Measurements from ENCODE around the gene ANKS6. TPM values are rescaled to one million over a fixed set of nuclear protein-coding genes. Genes with fewer than 3 reads are reported as not detected.
A peak's percentile ranks its signal among the peaks of the same experiment; 100 is the strongest.

Gene ANKS6
- polyA plus RNA-seq (2013, experiment 1 of 2) = 34.5 TPM
- polyA plus RNA-seq (2013, experiment 2 of 2) = 36.6 TPM

GRCh38 chr9:98796364-98797101, at the start of gene ANKS6:
ANKS6 (minus strand) TSS chr9:98796555; CDS start chr9:98796491, 64 bp downstream.
- peak within 1 kb of the TSS; percentile 92 for H3K56ac ChIP-seq (ENCODE audit: low read length)
- H3K9ac ChIP-seq (ENCODE audit: low read length) = peak within 1 kb of the TSS; percentile 85
- H3K27ac ChIP-seq (ENCODE audit: low read depth, low read length) = no peak within 1 kb of the TSS
- H2BK120ac ChIP-seq (ENCODE audit: low read depth, low read length) = no peak within 1 kb of the TSS
- H2BK5ac ChIP-seq (ENCODE audit: low read length) = no peak within 1 kb of the TSS
- WGBS (ENCODE audit: extremely low coverage, insufficient coverage, low lambda C conversion rate) = no CpG with 5 or more reads among the region's 86 CpGs
- H3K4me3 ChIP-seq (ENCODE audit: low read length) = peak within 1 kb of the TSS; percentile 45
- H3K4me2 ChIP-seq (ENCODE audit: low read length) = peak within 1 kb of the TSS; percentile 79
- H3K18ac ChIP-seq (ENCODE audit: low read length) = peak within 1 kb of the TSS; percentile 96
- H3K23ac ChIP-seq (ENCODE audit: low read length) = peak within 1 kb of the TSS; percentile 10
- peak within 1 kb of the TSS; percentile 27 for H2BK15ac ChIP-seq (replicated peaks; ENCODE audit: low read depth)
- H3K4me1 ChIP-seq (ENCODE audit: control insufficient read depth, low read depth, low read length) = peaks cover 17% of the 10 kb centered on the region
- H4K5ac ChIP-seq (ENCODE audit: low read length) = no peak within 1 kb of the TSS
- DNase-seq = peak; percentile 84
- peaks cover 13% of the 10 kb centered on the region for H3K79me2 ChIP-seq (ENCODE audit: control insufficient read depth, insufficient read depth, low read length)
- H3K27me3 ChIP-seq (ENCODE audit: insufficient read depth, low read length, poor library complexity) = no peaks in the 10 kb centered on the region
- peak within 1 kb of the TSS; percentile 30 for H4K8ac ChIP-seq (ENCODE audit: low read depth, low read length)
- peak within 1 kb of the TSS; percentile 49 for H3K4ac ChIP-seq (ENCODE audit: low read depth, low read length)
- H3K79me1 ChIP-seq (ENCODE audit: low read length) = peaks cover 13% of the 10 kb centered on the region
- no peak within 1 kb of the TSS for H2AK5ac ChIP-seq (ENCODE audit: low read length)
- H3K36me3 ChIP-seq (ENCODE audit: control insufficient read depth, insufficient read depth, low read length) = no peaks in the 10 kb centered on the region

DNA sequence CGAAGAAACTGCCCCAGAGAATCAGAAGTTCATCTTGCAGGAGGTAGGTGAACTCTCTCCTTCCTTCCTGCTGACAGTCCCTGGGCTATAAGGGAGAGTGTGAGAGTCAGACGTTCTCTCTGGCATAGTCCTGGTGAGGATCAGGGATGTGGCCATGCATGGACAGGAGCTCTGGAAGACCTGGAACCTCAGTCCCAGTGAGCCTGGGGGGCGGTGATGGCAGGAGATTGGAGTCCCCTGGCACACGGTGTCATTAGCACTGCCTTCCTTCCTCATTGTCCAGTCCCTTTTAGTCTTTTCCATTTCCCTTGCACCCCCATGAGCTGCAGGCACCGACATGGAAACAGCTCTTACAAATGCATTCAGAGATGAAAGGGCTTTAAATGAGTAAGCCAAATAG, 49.7 kb upstream of the ANKS6 start:
- Histone ChIP-seq H3K4me3 (ENCODE audit: low read length) (no peak overlapping the region), H3K4ac (ENCODE audit: low read depth, low read length) (no peak overlapping the region), H3K79me2 (ENCODE audit: control insufficient read depth, insufficient read depth, low read length) (no peaks in the 10 kb centered on the region), H4K5ac (ENCODE audit: low read length) (no peak overlapping the region), H4K8ac (ENCODE audit: low read depth, low read length) (no peak overlapping the region), H3K36me3 (ENCODE audit: control insufficient read depth, insufficient read depth, low read length) (no peaks in the 10 kb centered on the region), H2BK120ac (ENCODE audit: low read depth, low read length) (no peak overlapping the region), H2BK15ac (replicated peaks; ENCODE audit: low read depth) (no peak overlapping the region), H3K79me1 (ENCODE audit: low read length) (no peaks in the 10 kb centered on the region), H3K23ac (ENCODE audit: low read length) (no peak overlapping the region), H3K4me1 (ENCODE audit: control insufficient read depth, low read depth, low read length) (peaks cover 7% of the 10 kb centered on the region), H2AK5ac (ENCODE audit: low read length) (no peak overlapping the region), H3K18ac (ENCODE audit: low read length) (no peak overlapping the region), H3K27ac (ENCODE audit: low read depth, low read length) (no peak overlapping the region), H3K9ac (ENCODE audit: low read length) (no peak overlapping the region), H3K56ac (ENCODE audit: low read length) (no peak overlapping the region), H3K27me3 (ENCODE audit: insufficient read depth, low read length, poor library complexity) (no peaks in the 10 kb centered on the region), H3K4me2 (ENCODE audit: low read length) (no peak overlapping the region), H2BK5ac (ENCODE audit: low read length) (no peak overlapping the region)
- WGBS (ENCODE audit: extremely low coverage, insufficient coverage, low lambda C conversion rate) = no CpG with 5 or more reads among the region's 5 CpGs
- no peak for DNase-seq

DNA sequence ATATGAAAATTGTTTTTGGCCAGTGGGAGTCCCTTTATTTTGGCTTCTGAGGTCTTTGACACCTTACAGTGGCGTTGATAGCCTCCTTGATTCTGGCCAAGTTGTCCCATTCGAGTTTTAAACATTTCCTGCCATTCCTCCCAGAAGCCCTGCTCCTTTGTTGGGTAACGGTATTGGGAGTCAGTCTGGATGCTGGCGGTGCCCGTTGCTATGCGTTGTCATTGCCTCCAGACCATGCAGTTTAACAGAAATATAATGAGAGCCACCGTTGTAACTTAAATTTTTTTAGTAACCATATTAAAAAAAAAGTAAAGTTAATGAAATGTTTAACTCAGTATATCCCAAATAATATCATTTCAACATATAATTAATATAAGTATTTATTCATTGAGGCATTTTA, 46.2 kb upstream of the ANKS6 start:
- no peak overlapping the region for H3K27ac ChIP-seq (ENCODE audit: low read depth, low read length)
- H4K8ac ChIP-seq (ENCODE audit: low read depth, low read length) = no peak overlapping the region
- H3K79me2 ChIP-seq (ENCODE audit: control insufficient read depth, insufficient read depth, low read length) = no peaks in the 10 kb centered on the region
- no peak overlapping the region for H3K4ac ChIP-seq (ENCODE audit: low read depth, low read length)
- no peak overlapping the region for H4K5ac ChIP-seq (ENCODE audit: low read length)
- H2BK120ac ChIP-seq (ENCODE audit: low read depth, low read length) = no peak overlapping the region
- no CpG with 5 or more reads among the region's 7 CpGs for WGBS (ENCODE audit: extremely low coverage, insufficient coverage, low lambda C conversion rate)
- no peaks in the 10 kb centered on the region for H3K79me1 ChIP-seq (ENCODE audit: low read length)
- H3K18ac ChIP-seq (ENCODE audit: low read length) = no peak overlapping the region
- H2BK15ac ChIP-seq (replicated peaks; ENCODE audit: low read depth) = no peak overlapping the region
- H3K36me3 ChIP-seq (ENCODE audit: control insufficient read depth, insufficient read depth, low read length) = no peaks in the 10 kb centered on the region
- H3K4me1 ChIP-seq (ENCODE audit: control insufficient read depth, low read depth, low read length) = no peaks in the 10 kb centered on the region
- no peaks in the 10 kb centered on the region for H3K27me3 ChIP-seq (ENCODE audit: insufficient read depth, low read length, poor library complexity)
- H3K4me3 ChIP-seq (ENCODE audit: low read length) = no peak overlapping the region
- no peak for DNase-seq
- no peak overlapping the region for H3K9ac ChIP-seq (ENCODE audit: low read length)
- H3K23ac ChIP-seq (ENCODE audit: low read length) = no peak overlapping the region
- H2AK5ac ChIP-seq (ENCODE audit: low read length) = no peak overlapping the region
- no peak overlapping the region for H2BK5ac ChIP-seq (ENCODE audit: low read length)
- no peak overlapping the region for H3K56ac ChIP-seq (ENCODE audit: low read length)
- no peak overlapping the region for H3K4me2 ChIP-seq (ENCODE audit: low read length)

DNA sequence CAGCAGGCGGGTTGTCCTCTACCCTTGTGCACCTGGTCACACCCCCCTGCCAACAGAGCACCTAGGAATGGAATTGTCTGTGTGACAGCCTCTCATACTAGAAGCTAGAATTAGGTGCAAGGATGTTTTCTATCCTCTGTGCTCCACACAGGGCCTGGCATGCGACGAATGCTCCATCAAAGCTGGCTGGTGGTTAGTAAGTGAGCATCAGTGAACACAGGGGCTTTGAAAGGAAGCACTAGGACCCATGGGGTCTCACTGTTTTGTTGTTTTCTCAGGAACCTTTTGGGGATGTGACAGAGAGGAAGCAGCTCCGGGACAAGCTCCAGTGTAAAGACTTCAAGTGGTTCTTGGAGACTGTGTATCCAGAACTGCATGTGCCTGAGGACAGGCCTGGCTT, 43.4 kb upstream of the ANKS6 start:
- Histone ChIP-seq H4K8ac (ENCODE audit: low read depth, low read length) (no peak overlapping the region), H3K56ac (ENCODE audit: low read length) (no peak overlapping the region), H2AK5ac (ENCODE audit: low read length) (no peak overlapping the region), H4K5ac (ENCODE audit: low read length) (no peak overlapping the region), H3K79me2 (ENCODE audit: control insufficient read depth, insufficient read depth, low read length) (no peaks in the 10 kb centered on the region), H3K4me2 (ENCODE audit: low read length) (no peak overlapping the region), H3K4me3 (ENCODE audit: low read length) (no peak overlapping the region), H3K4ac (ENCODE audit: low read depth, low read length) (no peak overlapping the region), H3K23ac (ENCODE audit: low read length) (no peak overlapping the region), H3K18ac (ENCODE audit: low read length) (no peak overlapping the region), H2BK120ac (ENCODE audit: low read depth, low read length) (no peak overlapping the region), H3K9ac (ENCODE audit: low read length) (no peak overlapping the region), H3K27me3 (ENCODE audit: insufficient read depth, low read length, poor library complexity) (no peaks in the 10 kb centered on the region), H3K4me1 (ENCODE audit: control insufficient read depth, low read depth, low read length) (no peaks in the 10 kb centered on the region), H3K27ac (ENCODE audit: low read depth, low read length) (no peak overlapping the region), H3K36me3 (ENCODE audit: control insufficient read depth, insufficient read depth, low read length) (no peaks in the 10 kb centered on the region), H2BK5ac (ENCODE audit: low read length) (no peak overlapping the region), H3K79me1 (ENCODE audit: low read length) (no peaks in the 10 kb centered on the region), H2BK15ac (replicated peaks; ENCODE audit: low read depth) (no peak overlapping the region)
- no CpG with 5 or more reads among the region's 4 CpGs for WGBS (ENCODE audit: extremely low coverage, insufficient coverage, low lambda C conversion rate)
- DNase-seq = no peak

DNA sequence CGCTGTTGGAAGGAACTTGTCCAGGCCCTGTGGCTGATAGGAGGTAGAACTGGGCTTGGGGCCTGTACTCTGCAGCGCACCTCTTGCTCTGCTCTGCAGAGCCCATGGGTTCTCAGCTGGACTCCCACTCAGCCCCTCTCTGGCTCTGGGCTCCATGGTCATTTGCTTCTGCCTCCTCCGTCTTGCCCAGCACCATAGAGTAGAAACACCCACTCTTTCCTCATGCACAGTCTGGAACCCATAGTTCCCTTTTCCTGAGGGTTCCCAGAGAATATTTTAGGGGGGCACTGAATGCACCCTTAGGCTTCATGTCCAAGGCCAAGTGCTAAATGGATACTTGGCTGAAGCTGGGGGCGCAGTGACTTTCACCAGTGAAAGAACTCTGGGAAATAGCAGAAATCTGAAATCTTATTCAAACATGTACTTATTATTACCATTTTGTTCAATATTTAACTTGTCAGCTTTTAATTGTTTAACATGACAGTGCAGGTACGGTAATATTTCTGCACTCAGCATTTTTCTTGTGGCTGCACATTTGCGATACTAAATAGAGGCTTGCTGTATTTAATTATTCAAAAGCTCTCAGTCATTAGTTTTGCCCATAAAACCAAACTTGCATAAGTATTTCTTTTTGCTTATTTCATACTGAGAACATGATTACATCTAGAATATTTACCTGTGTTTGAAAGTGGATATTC, 42.7 kb upstream of the ANKS6 start:
- Histone ChIP-seq H3K79me2 (ENCODE audit: control insufficient read depth, insufficient read depth, low read length) (no peaks in the 10 kb centered on the region), H3K4me1 (ENCODE audit: control insufficient read depth, low read depth, low read length) (no peaks in the 10 kb centered on the region)
- no peak for DNase-seq

More for the DNA sequence above, 42.7 kb upstream of the ANKS6 start:
- H3K4ac ChIP-seq (ENCODE audit: low read depth, low read length) = no peak overlapping the region
- H2AK5ac ChIP-seq (ENCODE audit: low read length) = no peak overlapping the region
- no peaks in the 10 kb centered on the region for H3K79me1 ChIP-seq (ENCODE audit: low read length)
- H3K23ac ChIP-seq (ENCODE audit: low read length) = no peak overlapping the region
- no peak overlapping the region for H2BK15ac ChIP-seq (replicated peaks; ENCODE audit: low read depth)
- H3K18ac ChIP-seq (ENCODE audit: low read length) = no peak overlapping the region
- no peak overlapping the region for H3K56ac ChIP-seq (ENCODE audit: low read length)
- no peak overlapping the region for H3K9ac ChIP-seq (ENCODE audit: low read length)
- H3K27me3 ChIP-seq (ENCODE audit: insufficient read depth, low read length, poor library complexity) = no peaks in the 10 kb centered on the region
- no peak overlapping the region for H4K5ac ChIP-seq (ENCODE audit: low read length)
- H4K8ac ChIP-seq (ENCODE audit: low read depth, low read length) = no peak overlapping the region
- no peak overlapping the region for H2BK5ac ChIP-seq (ENCODE audit: low read length)
- H3K4me2 ChIP-seq (ENCODE audit: low read length) = no peak overlapping the region
- no peak overlapping the region for H2BK120ac ChIP-seq (ENCODE audit: low read depth, low read length)
- WGBS (ENCODE audit: extremely low coverage, insufficient coverage, low lambda C conversion rate) = no CpG with 5 or more reads among the region's 6 CpGs
- no peak overlapping the region for H3K4me3 ChIP-seq (ENCODE audit: low read length)
- no peak overlapping the region for H3K27ac ChIP-seq (ENCODE audit: low read depth, low read length)
- H3K36me3 ChIP-seq (ENCODE audit: control insufficient read depth, insufficient read depth, low read length) = no peaks in the 10 kb centered on the region

Data from mesendoderm (in vitro differentiated cells).